Mesenchymal stem cell (in vitro differentiated cells and primary cell): Measurements from ENCODE around the gene C10orf105.

ENCODE experiments used
- DNase-seq: peaks from one replicate; pipeline ENCODE4 v3.0.0-alpha.2; 2013
- H2AFZ ChIP-seq: one replicate; pipeline ENCODE4 v1.6.1; 2013; ENCODE audit warnings: low read depth, mild to moderate bottlenecking, control low read depth, inconsistent platforms, low read length, moderate library complexity
- H2AK5ac ChIP-seq: 2 replicates; pipeline ENCODE4 v1.6.1; 2013; ENCODE audit warnings: low read length, moderate library complexity, mild to moderate bottlenecking, inconsistent platforms; ENCODE audit not compliant: severe bottlenecking
- H2BK120ac ChIP-seq: one replicate; pipeline ENCODE4 v1.6.1; 2013; ENCODE audit warnings: low read depth, mild to moderate bottlenecking, inconsistent platforms, low read length, moderate library complexity
- H2BK12ac ChIP-seq, 2 experiments: one replicate each; pipeline ENCODE4 v1.6.1; 2013; ENCODE audit warnings: inconsistent platforms in 2 of 2, low read length in 2 of 2, mild to moderate bottlenecking in 2 of 2, moderate library complexity in 2 of 2, control low read depth in 1 of 2
- H2BK15ac ChIP-seq: one replicate; pipeline ENCODE4 v1.6.1; 2013; ENCODE audit warnings: mild to moderate bottlenecking, low read depth, inconsistent platforms; ENCODE audit not compliant: poor library complexity, severe bottlenecking
- H2BK5ac ChIP-seq: 2 replicates; pipeline ENCODE4 v1.6.1; 2013; ENCODE audit warnings: low read depth, mild to moderate bottlenecking, low read length, control low read depth, inconsistent platforms; ENCODE audit not compliant: poor library complexity, severe bottlenecking
- H3K14ac ChIP-seq, 2 experiments: one replicate each; pipeline ENCODE4 v1.6.1; 2013; ENCODE audit warnings: inconsistent platforms in 2 of 2, low read length in 2 of 2, control low read depth in 1 of 2, mild to moderate bottlenecking in 1 of 2, moderate library complexity in 1 of 2
- H3K18ac ChIP-seq, 2 experiments: one replicate each; pipeline ENCODE4 v1.6.1; 2013; ENCODE audit warnings: inconsistent platforms in 2 of 2, low read length in 2 of 2, control low read depth in 1 of 2, low read depth in 1 of 2, mild to moderate bottlenecking in 1 of 2
- H3K23ac ChIP-seq, 2 experiments: one replicate each; pipeline ENCODE4 v1.6.1; 2013; ENCODE audit warnings: inconsistent platforms in 2 of 2, low read length in 2 of 2, mild to moderate bottlenecking in 2 of 2, moderate library complexity in 2 of 2, control low read depth in 1 of 2
- H3K27ac ChIP-seq: 2 replicates; pipeline ENCODE4 v1.5.1; 2013; ENCODE audit warnings: mild to moderate bottlenecking, moderate library complexity, low read length, control low read depth, inconsistent platforms; ENCODE audit not compliant: poor library complexity, severe bottlenecking
- H3K27me3 ChIP-seq, 2 experiments: 2 replicates each; pipeline versions ENCODE4 v1.6.1 to v1.7.0; 2013; ENCODE audit warnings: low read length in 2 of 2, mild to moderate bottlenecking in 2 of 2, moderate library complexity in 2 of 2, control low read depth in 1 of 2, inconsistent platforms in 1 of 2; ENCODE audit not compliant: control insufficient read depth in 1 of 2, insufficient read depth in 1 of 2
- H3K36me3 ChIP-seq, 2 experiments: 2 replicates each; pipeline versions ENCODE4 v1.6.1 to v1.7.0; 2013; ENCODE audit warnings: low read length in 2 of 2, control low read depth in 1 of 2, inconsistent platforms in 1 of 2, low read depth in 1 of 2, mild to moderate bottlenecking in 1 of 2; ENCODE audit not compliant: insufficient read depth in 2 of 2, control insufficient read depth in 1 of 2
- H3K4ac ChIP-seq, 2 experiments: one replicate each; pipeline ENCODE4 v1.6.1; 2013; ENCODE audit warnings: inconsistent platforms in 2 of 2, low read length in 2 of 2, mild to moderate bottlenecking in 2 of 2, moderate library complexity in 2 of 2, control low read depth in 1 of 2, low read depth in 1 of 2
- H3K4me1 ChIP-seq: 2 replicates; pipeline ENCODE4 v1.6.1; 2013; ENCODE audit warnings: low read depth, low read length, control low read depth; ENCODE audit not compliant: control insufficient read depth, insufficient read depth
- H3K4me2 ChIP-seq: 2 replicates; pipeline ENCODE4 v1.6.1; 2013; ENCODE audit warnings: low read length, mild to moderate bottlenecking, inconsistent platforms; ENCODE audit not compliant: poor library complexity, severe bottlenecking
- H3K4me3 ChIP-seq, 2 experiments: 2 replicates each; pipeline versions ENCODE4 v1.5.1 to v1.7.0; 2013; ENCODE audit warnings: low read length in 2 of 2, mild to moderate bottlenecking in 2 of 2, control low read depth in 1 of 2, low read depth in 1 of 2; ENCODE audit not compliant: insufficient read depth in 1 of 2
- H3K79me1 ChIP-seq: replicated peaks from 2 replicates; pipeline ENCODE4 v1.6.1; 2013; ENCODE audit warnings: mild to moderate bottlenecking, control low read depth, low read length, inconsistent platforms; ENCODE audit not compliant: poor library complexity, severe bottlenecking
- H3K9ac ChIP-seq: 2 replicates; pipeline ENCODE4 v1.7.0; 2013; ENCODE audit warnings: mild to moderate bottlenecking, low read length, moderate library complexity
- H3K9me3 ChIP-seq: 2 replicates; pipeline ENCODE4 v1.7.0; 2013; ENCODE audit warnings: mild to moderate bottlenecking, low read length; ENCODE audit not compliant: control insufficient read depth
- H4K8ac ChIP-seq: one replicate; pipeline ENCODE4 v1.6.1; 2013; ENCODE audit warnings: inconsistent platforms, mild to moderate bottlenecking, low read length, moderate library complexity
- H4K91ac ChIP-seq: one replicate; pipeline ENCODE4 v1.6.1; 2013; ENCODE audit warnings: mild to moderate bottlenecking, low read length, inconsistent platforms
- WGBS: methylation state at CpG from one replicate; pipeline ENCODE4 v1.1.7; 2013; ENCODE audit warnings: mixed read lengths; 5-methylcytosine and 5-hydroxymethylcytosine counted together

The C10orf105 gene

GRCh38 chr10:71750986-71751385 is 31.4 kb upstream of the C10orf105 start:
- peaks cover 2% of the 10 kb centered on the region for H3K4me1 ChIP-seq
- H3K23ac ChIP-seq, result no peak overlapping the region
- H3K4me2 ChIP-seq, result no peak overlapping the region
- no peak overlapping the region for H3K9ac ChIP-seq
- no peaks in the 10 kb centered on the region for H3K79me1 ChIP-seq
- WGBS, result 88% methylated on average over 3 of the region's 5 CpGs
- no peak overlapping the region for H3K4me3 ChIP-seq
- H2AK5ac ChIP-seq, result no peak overlapping the region
- peaks cover 2 to 50% of the 10 kb centered on the region in 2 experiments for H3K27me3 ChIP-seq
- no peak overlapping the region for H4K91ac ChIP-seq
- H2BK12ac ChIP-seq, result no peak overlapping the region
- no peak overlapping the region for H2BK120ac ChIP-seq
- no peaks in the 10 kb centered on the region for H3K9me3 ChIP-seq
- peaks cover 0 to 22% of the 10 kb centered on the region in 2 experiments for H3K36me3 ChIP-seq
- no peak overlapping the region for H4K8ac ChIP-seq
- no peak overlapping the region for H3K18ac ChIP-seq
- H3K14ac ChIP-seq, result no peak overlapping the region
- no peak overlapping the region for H3K27ac ChIP-seq
- no peak overlapping the region for H2BK15ac ChIP-seq
- H2AFZ ChIP-seq, result no peak overlapping the region
- DNase-seq, result no peak
- no peak overlapping the region for H3K4ac ChIP-seq
- H2BK5ac ChIP-seq, result no peak overlapping the region

- Histone ChIP-seq H3K4me1 (peaks cover 2% of the 10 kb centered on the region), H2AK5ac (no peak overlapping the region), H2BK5ac (no peak overlapping the region), H3K18ac (no peak overlapping the region), H3K23ac (no peak overlapping the region), H4K91ac (no peak overlapping the region), H3K4ac (no peak overlapping the region), H2BK12ac (no peak overlapping the region), H3K27me3 (peaks cover 1 to 49% of the 10 kb centered on the region in 2 experiments), H3K9ac (no peak overlapping the region), H3K4me3 (no peak overlapping the region), H3K14ac (no peak overlapping the region), H3K36me3 (peaks cover 0 to 22% of the 10 kb centered on the region in 2 experiments), H2BK15ac (no peak overlapping the region), H3K4me2 (no peak overlapping the region), H3K27ac (no peak overlapping the region), H2BK120ac (no peak overlapping the region), H4K8ac (no peak overlapping the region), H3K9me3 (no peaks in the 10 kb centered on the region), H2AFZ (no peak overlapping the region), H3K79me1 (no peaks in the 10 kb centered on the region)
- DNase-seq, result no peak
- 90% methylated on average over 15 of the region's 15 CpGs for WGBS
These were observed 30.7 kb upstream of the C10orf105 start for GRCh38 chr10:71750124-71750841.

DNA sequence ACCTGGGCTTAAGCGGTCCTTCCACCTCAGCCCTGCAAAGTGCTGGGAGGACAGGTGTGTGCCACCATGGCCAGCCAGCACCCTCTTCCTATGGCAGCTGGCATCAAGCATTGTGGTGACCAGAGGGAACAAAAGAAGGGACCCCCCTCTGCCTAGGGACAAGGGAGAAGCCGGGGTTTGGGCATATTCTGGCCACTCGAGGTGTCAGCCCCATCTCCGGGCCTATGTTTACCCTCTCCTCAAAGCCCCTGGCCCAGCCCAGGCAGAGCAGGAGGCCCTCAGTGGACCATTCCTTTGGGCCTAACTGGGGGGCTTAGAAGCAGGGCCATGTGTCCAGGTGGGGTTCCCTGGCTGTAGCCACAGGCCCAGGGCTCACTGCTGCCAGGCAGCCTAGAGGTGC is 29.8 kb upstream of the C10orf105 start:
- no peak overlapping the region for H2BK15ac ChIP-seq
- DNase-seq, result no peak
- 84% methylated on average over 4 of the region's 4 CpGs for WGBS

DNA sequence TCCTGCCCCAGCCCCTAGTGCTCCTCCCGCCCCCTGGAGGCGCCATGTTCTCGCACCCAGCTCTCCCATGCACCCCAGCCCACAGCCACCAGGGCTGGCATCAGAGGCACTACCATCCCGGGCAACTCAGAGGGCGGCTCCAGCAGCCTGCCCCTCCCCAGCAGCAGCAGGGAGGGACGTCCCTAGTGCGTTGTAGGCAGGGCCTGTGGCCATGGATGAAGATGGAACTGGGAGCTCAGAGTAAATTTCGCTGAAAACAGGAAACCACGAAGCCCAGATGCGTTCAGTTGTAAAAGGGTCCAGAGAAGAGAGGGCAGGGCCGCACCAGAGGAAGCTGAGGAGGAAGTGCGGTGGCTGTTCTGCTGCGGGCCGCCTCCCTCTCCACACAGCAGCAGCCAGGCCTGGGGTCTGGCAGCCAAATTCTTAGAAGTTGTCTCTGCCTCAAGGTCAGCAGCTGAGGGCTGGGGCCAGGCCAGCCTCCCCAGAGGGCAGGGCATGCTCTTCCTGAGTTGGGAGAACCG is 29.2 kb upstream of the C10orf105 start:
- WGBS, result 53% methylated on average over 15 of the region's 15 CpGs
- Histone ChIP-seq H3K23ac (no peak overlapping the region), H4K8ac (no peak overlapping the region), H2AFZ (no peak overlapping the region), H3K4me3 (no peak overlapping the region), H3K9me3 (no peaks in the 10 kb centered on the region), H2AK5ac (no peak overlapping the region), H3K27ac (no peak overlapping the region), H4K91ac (no peak overlapping the region), H2BK120ac (no peak overlapping the region), H3K4ac (no peak overlapping the region), H3K36me3 (peaks cover 0 to 22% of the 10 kb centered on the region in 2 experiments), H3K4me1 (no peaks in the 10 kb centered on the region), H3K14ac (no peak overlapping the region), H2BK12ac (no peak overlapping the region), H2BK15ac (no peak overlapping the region), H3K9ac (no peak overlapping the region), H3K18ac (no peak overlapping the region), H3K79me1 (no peaks in the 10 kb centered on the region), H3K4me2 (no peak overlapping the region), H2BK5ac (no peak overlapping the region), H3K27me3 (peaks cover 0 to 41% of the 10 kb centered on the region in 2 experiments)
- no peak for DNase-seq

More for the DNA sequence above, 29.8 kb upstream of the C10orf105 start:
- no peak overlapping the region for H2AFZ ChIP-seq
- H4K8ac ChIP-seq, result no peak overlapping the region
- no peaks in the 10 kb centered on the region for H3K9me3 ChIP-seq
- no peak overlapping the region for H3K9ac ChIP-seq
- H3K4me1 ChIP-seq, result no peaks in the 10 kb centered on the region
- no peak overlapping the region for H3K27ac ChIP-seq
- no peak overlapping the region for H3K4ac ChIP-seq
- H4K91ac ChIP-seq, result no peak overlapping the region
- no peak overlapping the region for H2BK120ac ChIP-seq
- peaks cover 0 to 22% of the 10 kb centered on the region in 2 experiments for H3K36me3 ChIP-seq
- no peak overlapping the region for H2AK5ac ChIP-seq
- no peak overlapping the region for H3K23ac ChIP-seq
- H2BK5ac ChIP-seq, result no peak overlapping the region
- H3K14ac ChIP-seq, result no peak overlapping the region
- no peak overlapping the region for H3K18ac ChIP-seq
- H3K27me3 ChIP-seq, result peaks cover 0 to 44% of the 10 kb centered on the region in 2 experiments
- H2BK12ac ChIP-seq, result no peak overlapping the region
- no peak overlapping the region for H3K4me3 ChIP-seq
- no peaks in the 10 kb centered on the region for H3K79me1 ChIP-seq
- H3K4me2 ChIP-seq, result no peak overlapping the region
